HG03520 (cell line): ENCODE measurements around the gene JMJD1C.
"Not testable (repeated sequence)": the region's sequence is repeated elsewhere in the genome, so short reads cannot be mapped to it uniquely, and the experiment has no call there.

Experiments used
- ATAC-seq: cut with Tn5 transposase; IDR thresholded peaks from one replicate; pipeline ENCODE4 v1.9.1; 2021; ENCODE audit warnings: mild to moderate bottlenecking, moderate library complexity; ENCODE audit not compliant: unreplicated experiment

Gene JMJD1C, protein sequence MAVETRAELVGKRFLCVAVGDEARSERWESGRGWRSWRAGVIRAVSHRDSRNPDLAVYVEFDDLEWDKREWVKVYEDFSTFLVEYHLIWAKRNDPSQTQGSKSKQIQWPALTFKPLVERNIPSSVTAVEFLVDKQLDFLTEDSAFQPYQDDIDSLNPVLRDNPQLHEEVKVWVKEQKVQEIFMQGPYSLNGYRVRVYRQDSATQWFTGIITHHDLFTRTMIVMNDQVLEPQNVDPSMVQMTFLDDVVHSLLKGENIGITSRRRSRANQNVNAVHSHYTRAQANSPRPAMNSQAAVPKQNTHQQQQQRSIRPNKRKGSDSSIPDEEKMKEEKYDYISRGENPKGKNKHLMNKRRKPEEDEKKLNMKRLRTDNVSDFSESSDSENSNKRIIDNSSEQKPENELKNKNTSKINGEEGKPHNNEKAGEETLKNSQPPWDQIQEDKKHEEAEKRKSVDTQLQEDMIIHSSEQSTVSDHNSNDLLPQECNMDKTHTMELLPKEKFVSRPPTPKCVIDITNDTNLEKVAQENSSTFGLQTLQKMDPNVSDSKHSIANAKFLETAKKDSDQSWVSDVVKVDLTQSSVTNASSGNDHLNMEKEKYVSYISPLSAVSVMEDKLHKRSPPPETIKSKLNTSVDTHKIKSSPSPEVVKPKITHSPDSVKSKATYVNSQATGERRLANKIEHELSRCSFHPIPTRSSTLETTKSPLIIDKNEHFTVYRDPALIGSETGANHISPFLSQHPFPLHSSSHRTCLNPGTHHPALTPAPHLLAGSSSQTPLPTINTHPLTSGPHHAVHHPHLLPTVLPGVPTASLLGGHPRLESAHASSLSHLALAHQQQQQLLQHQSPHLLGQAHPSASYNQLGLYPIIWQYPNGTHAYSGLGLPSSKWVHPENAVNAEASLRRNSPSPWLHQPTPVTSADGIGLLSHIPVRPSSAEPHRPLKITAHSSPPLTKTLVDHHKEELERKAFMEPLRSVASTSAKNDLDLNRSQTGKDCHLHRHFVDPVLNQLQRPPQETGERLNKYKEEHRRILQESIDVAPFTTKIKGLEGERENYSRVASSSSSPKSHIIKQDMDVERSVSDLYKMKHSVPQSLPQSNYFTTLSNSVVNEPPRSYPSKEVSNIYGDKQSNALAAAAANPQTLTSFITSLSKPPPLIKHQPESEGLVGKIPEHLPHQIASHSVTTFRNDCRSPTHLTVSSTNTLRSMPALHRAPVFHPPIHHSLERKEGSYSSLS (N-terminal part only)

DNA sequence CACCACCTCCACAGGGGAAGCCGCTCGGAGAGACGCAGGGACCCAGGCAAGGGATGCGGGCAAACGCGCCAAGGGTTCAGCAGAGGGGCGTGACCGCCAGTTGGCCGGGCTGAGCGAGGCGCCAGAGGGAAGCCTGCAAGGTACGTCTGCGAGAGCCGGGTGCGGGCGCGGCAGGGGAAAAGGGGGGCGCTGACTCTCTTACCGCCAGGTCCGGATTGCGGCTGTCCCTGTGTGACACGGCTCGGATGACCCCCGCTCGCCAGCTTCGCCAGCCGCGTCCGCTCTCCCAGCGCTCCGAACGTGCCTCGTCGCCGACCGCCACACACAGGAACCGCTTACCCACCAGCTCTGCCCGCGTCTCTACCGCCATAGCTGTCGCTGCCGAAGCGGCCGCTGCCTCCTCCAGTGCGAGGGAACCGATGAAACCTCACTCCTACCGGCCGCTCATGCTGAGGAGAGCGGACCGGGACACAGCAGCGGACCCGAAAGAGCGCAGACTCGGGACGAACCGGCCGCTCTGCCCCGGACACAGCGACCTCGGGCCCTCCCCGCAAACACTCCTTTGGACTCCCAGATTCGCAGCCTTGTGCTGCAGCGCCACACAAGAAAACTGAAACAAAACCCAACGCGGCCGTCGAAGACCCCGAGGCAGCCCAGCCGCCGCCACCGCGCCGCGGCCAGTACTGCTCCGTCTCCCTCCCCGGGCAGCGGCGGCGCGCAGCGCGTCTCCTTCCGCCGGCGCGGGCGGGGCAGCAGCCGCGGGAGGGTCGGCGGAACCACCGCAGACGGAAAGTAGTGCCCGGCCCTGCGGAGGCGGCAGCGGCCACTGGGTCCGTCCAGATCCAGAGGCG, at the start of gene JMJD1C:
TSS of gene JMJD1C (minus strand) at position 685 of the 851 bp plus-strand sequence. CDS start at position 370, 315 bp downstream.
- peak; percentile 52 for ATAC-seq

DNA sequence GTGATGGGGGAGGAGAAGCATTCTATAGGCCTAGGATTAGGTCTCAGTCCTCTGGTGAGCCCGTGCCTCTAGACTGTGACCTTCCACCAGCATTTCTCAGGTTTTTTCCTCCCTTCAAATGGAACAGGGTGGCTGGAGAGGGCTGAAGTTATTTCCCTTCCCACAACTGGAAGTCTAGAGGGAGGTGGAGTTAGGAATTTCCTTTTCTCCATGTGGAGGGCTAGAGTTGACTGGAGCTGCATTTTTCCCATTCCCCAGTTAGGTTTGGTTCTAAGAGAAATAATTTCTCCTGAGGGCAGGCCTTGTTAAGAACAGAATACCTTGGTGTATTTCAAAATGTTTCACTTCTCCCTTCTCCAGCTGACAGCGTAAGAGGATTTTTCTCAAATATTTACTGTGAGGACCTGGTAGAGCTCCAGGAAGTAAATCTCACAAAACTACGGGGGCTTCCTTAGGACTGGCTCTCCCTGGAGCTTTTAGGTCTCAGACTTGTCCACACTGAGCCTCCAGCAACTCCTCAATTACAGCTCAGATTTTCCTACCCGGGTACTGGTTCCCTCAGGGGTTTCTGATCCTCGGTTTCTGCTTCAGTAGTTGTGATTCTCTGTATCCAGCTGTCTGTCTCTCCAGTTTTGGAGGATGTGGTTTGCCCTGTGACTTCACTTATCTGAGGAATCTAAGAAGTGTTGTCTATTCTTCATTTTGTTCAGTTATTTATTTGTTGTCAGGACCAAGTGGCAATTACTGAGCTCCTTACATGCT, 49.4 kb upstream of the JMJD1C start:
- no peak for ATAC-seq

DNA sequence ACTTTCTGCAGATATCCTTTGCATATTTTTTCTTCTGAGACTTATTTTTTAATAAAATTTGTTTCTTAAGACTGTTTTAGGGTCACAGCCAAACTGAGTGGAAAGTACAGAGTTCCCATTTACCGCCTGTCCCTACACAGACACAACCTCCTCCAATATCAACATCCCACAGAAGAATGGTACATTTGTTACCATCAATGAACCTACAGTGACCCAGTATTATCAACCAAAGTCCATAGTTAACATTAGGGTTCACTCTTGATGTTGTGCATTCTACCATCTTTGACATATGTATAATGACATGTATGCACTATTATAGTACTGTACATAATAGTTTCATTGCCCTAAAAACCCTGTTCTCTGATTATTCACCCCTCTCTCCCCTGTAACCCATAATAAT, 40.8 kb upstream of the JMJD1C start:
- ATAC-seq, result no peak

DNA sequence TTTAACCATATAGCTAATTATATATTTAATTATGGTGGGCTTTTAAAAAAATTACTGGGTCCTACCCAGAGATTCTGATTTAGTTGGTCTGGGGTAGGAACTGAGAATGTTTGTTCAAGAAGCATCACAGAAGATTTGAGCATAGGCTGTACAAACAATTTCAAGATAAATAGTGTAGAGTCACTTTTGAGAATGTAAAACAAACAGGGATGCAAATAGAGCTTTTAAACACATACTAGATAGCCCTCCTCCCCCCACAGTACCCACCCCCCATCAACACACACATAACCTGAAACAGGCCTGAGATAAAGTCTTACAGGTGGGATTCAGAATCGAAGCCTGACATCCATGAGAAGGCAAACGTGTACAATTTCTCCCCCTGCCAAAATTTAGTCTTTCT, 39.8 kb upstream of the JMJD1C start:
- no peak for ATAC-seq

DNA sequence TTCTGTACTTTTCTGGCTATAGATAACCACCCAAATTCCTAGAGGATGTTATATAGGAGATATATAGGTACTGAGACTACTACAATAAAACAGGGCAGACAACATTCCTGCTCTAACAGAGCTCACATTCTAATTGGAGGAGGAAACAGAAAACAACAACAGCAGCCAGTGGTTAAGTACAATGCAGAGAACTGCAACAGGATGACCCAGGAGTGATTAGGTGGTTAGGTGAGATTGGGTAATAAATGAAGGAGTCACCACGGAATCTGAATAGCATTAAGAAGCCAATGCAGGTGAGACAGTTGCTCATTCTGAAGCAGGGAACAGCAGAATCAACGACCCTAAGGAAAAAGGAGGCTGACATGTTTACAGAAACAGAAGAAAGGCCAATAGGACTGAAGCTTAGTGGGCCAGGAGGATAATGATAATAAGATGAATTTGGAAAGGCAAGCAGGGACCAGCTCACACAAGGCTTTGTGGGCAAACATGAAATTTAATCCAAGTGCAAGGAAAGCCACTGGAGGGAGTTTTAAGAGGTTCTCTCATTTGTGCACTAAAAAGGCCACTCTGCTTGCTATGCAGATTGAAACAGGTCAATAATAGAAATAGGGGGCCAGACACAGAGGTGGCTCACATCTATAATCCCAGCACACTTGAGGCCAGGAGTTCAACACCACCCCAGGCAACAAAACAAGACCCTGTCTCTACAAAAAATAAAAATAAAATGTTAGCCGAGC, 38.5 kb upstream of the JMJD1C start:
- ATAC-seq, result no peak

DNA sequence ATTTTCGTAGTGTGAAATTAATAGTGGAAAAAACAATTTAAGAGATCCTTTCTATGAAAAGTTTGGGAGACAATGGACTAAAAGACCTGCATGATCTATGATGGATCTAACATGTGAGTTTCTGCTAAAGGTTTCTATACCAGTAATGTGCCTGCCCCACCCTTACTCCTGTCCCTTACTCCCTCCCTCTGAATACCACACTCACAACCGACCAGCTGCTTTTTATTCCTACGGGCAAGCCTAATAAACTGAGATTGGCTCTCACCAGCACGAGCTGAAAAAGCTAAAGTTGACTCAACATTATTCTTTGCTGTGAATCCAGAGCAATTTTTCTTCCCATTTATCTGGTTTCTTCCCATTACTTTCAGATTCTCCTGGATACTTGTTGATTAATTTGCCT, 37.6 kb upstream of the JMJD1C start:
- ATAC-seq, result no peak

DNA sequence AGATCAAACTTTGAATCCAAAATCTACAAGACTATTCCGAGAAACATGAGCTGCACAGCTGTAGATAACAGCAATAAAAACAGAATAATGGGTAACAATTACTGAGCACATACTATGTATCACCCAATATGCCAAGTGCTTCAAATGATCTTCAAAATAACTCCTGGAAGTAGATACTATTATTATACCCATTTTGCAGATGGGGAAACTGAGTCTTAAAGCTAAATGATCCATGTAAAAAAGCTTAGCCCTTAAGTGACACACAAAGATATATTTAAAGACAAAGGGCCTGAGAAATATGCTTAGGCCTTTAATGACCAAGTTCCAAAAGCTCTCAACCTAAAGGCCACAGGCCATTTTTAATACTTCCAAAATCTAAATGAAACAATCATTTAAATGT, 37.1 kb upstream of the JMJD1C start:
- ATAC-seq, result no peak

DNA sequence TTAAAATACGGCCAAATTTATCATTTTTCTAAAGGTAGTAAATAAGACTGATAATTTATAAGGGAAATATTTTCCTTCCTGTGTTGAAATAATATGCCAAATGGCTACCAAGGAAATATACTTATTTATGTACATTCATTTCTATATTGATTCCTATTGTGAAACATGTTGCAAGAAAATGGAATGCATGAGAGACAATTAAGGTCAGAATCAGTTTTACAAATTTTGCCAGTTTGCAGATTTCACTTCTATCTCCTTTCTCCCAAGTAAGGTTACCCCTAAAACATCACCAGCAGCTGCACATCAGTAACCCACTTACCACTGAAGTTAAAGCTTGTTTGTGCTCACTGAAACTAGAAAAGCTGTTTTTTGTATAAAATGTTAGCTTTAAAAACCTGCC, 36.2 kb upstream of the JMJD1C start:
- ATAC-seq, result no peak

DNA sequence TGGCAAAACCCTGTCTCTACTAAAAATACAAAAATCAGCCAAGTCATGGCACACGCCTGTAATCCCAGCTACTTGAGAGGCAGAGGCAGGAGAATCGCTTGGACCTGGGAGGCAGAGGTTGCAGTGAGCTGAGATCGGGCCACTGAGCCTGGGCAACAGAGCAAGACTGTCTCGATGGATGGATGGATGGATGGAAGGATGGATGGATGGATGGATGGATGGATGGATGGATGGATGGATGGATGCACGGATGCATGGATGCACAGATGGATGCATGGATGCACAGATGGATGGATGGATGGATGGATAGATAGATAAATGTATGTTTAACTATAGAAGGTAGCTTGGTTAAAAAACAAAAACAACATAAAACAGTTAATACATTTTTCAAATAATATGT, 34.8 kb upstream of the JMJD1C start:
- not testable (repeated sequence) for ATAC-seq

DNA sequence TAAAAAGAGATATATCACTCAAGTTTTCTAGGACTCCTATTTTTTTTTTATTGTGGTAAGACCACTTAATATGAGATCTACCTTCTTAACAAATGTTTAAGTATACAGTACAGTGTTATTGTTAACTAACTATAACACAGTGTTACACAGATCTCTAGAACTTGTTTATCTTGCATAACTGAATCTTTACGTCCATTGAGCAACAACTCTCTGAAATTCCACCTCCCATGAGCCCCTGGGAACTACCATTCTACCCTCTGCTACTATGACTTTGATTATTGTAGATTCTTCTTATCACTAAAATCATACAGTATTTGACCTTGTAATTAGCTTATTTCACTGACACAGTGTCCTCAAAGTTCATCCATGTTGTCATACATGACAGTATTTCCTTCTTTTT, 32.9 kb upstream of the JMJD1C start:
- no peak for ATAC-seq

DNA sequence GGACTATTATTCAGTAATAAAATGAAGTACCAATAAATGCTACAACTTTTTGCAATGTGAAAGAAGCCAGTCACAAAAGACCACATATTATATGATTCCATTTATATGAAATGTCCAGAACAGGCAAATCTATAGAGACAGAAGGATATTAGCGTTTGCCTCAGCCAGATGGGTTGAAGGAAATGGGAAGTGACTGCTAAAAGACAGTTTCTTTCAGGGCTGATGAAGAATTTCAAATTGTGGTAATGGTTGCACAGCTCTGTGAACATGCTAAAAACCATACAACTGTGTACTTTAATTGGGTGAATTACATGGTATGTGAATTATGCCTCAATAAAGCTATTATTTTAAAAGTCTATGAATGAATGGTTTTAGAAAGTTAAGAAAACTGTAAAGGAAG, 31.5 kb upstream of the JMJD1C start:
- ATAC-seq, result no peak

DNA sequence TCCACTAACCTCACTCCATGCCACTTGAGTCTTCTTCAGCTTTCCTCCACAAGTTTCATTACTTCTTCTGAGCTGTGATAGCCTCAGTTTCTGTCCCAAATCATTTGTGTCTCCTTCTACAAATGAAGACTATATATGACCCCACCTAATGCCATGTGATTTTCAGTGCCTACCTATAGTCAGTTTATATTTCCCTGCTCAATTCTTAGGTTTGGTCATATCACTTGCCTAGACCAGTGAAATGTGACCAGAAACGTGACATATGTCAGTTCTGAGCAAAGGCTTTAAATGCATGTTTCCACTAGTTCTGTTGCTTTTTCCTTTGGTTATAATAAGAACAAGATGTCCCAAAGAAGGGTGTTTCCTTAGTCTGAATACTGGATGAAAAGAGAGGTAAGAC, 30.8 kb upstream of the JMJD1C start:
- ATAC-seq, result no peak

DNA sequence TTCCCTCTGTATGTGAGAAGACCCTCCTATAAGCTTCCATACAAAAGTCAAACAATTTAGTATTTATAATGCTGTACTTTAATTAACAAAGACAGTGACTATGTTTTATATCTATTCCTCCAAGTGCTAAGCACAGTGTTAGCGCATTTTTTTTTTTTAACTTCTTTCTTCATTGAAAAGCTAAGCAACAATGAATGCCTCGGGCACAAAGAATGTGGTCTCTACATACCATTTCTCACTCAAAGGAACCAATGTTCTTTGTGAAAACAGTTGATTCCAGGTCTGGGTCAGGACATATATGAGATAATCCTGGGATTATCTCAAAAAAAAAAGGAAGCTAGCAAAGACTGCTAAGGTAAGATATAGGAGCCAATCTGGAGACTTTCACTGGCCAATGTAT, 29.2 kb upstream of the JMJD1C start:
- no peak for ATAC-seq

DNA sequence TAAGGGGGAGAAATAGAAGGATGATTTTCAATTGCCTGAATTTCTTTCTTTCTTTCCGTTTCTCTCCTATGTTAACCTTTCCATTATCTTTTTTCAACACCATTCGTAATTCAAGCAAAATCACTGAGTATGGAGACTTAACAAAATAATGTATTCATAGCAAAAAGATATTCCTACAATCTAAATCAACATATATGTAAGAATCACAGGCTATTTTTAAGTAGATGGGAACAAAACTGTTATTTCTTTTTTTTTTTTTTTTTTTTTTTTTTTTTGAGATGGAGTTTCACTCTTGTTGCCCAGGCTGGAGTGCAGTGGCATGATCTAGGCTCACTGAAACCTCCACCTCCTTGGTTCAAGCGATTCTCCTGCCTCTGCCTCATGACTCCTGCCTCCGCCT, 27.2 kb upstream of the JMJD1C start:
- no peak for ATAC-seq

DNA sequence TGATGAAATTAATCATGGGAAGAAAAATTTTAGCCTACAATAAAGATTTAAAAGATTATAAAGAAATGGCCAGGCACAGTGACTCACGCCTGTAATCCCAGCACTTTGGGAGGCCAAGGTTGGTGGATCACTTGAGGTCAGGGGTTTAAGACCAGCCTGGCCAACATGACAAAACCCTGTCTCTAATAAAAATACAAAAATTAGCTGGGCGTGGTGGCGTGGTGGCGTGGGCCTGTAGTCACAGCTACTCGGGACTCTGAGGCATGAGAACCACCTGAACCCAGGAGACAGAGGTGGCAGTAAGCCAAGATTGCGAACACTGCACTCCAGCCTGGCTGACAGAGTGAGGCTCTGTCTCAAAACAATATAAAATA, 26.5 kb upstream of the JMJD1C start:
- ATAC-seq, result not testable (repeated sequence)

DNA sequence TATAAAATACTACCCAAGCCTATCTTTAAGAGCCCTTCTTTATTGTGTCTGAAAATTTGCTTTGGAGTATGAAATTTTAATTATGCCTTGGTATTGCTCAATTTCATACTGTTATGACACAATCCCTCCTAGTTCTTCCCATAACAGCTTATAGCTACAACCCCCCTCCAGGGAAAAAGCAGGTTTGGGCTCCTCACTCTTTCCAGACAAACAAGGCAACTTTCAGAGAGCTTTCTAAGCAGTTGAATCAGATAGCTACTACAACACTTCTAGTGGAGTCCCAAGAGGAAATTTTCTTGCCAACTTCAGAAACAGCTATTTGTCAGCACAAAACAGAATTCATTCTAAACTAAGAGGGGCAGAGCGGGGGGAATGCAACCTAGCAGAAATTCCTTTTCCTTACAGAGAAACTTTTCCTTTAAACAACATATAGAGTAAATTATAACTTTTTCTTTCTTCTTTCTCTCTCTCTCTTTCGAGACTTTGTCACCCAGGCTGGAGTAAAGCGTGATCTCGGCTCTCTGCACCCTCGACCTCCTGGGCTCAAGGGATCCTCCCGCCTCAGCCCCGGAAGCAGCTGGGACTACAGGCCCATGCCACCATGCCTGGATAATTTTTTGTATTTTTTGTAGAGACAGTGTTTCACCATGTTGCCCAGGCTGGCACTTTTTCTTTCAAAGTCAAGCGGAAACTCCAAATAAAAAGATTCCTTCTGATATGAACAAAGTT, 26.0 kb upstream of the JMJD1C start:
- ATAC-seq, result no peak

DNA sequence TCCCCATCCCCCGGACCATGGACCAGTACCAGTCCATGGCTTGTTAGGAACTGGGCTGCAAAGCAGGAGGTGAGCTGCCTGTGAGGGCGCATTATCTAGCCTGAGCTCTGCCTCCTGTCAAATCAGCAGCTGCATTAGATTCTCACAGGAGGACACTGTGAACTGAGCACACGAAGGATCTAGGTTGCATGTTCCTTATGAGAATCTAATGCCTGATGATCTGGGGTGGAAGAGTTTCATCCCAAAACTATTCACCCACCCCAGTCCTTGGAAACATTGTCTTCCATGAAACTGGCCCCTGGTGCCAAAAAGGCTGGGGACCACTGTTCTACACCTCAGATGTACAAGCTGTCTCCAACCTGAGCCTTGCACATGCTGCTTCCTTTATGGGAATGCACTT, 24.1 kb upstream of the JMJD1C start:
- ATAC-seq, result no peak

DNA sequence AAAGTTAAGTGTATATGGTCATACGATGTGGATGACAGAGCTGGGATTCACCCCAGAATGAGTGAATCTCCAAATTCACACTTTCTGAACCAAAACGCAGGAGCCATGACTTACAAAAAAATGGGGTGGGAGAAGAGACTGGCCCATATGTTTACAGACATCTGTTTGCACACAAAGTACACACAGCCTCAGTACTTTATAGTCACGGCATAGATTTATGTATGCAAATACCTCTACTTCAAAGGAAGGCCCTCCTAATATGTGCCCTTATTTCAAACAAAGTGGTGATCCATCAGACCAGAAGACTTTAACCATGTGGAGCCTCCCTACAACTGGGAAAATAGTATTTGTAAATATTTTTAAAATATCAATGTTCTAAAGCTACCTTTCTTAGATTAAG, 22.2 kb upstream of the JMJD1C start:
- no peak for ATAC-seq
